ENCODE measurements around the gene PIP4K2A. TPM values are rescaled to one million over a fixed set of nuclear protein-coding genes. Genes with fewer than 3 reads are reported as not detected.
A peak's percentile ranks its signal among the peaks of the same experiment; 100 is the strongest.

Gene PIP4K2A
- total and polyA plus RNA-seq, 2 experiments from 2014 or later = 39.9 to 40.1 TPM

- no peak overlapping the region for H2AFZ ChIP-seq
- ATAC-seq (peak; percentile 17; the same call in 1 of the 3 replicates), DNase-seq (ENCODE audit: low spot score) (no peak)
- H3K79me2 ChIP-seq (replicated peaks; ENCODE audit: insufficient read depth) = peaks cover 100% of the 10 kb centered on the region
- H4K20me1 ChIP-seq (replicated peaks; ENCODE audit: insufficient read depth) = peaks cover 3% of the 10 kb centered on the region; the same call in 1 of the 2 replicates
- Mint-ChIP-seq H3K4me3 (no peak overlapping the region), H3K9me3 (no peaks in the 10 kb centered on the region), H3K4me1 (peaks cover 56% of the 10 kb centered on the region), H3K36me3 (ENCODE audit: low read depth) (peaks cover 10% of the 10 kb centered on the region), H3K27ac (no peak overlapping the region), H3K27me3 (ENCODE audit: insufficient read depth, low read depth, poor library complexity) (peaks cover 5% of the 10 kb centered on the region)
- TF ChIP-seq NANOG (IDR thresholded peaks at IDR 0.05; ENCODE audit: borderline replicate concordance) = no peak
- TF ChIP-seq REST (IDR thresholded peaks at IDR 0.05; ENCODE audit: unreplicated experiment) = no peak
- TF ChIP-seq ZNF462 (CRISPR knock-in tag; IDR thresholded peaks at IDR 0.05) = no peak
- no peak for TF ChIP-seq ZNF331 (CRISPR knock-in tag; IDR thresholded peaks at IDR 0.05; ENCODE audit: low read depth)
- TF ChIP-seq ZNF114 (CRISPR knock-in tag; IDR thresholded peaks at IDR 0.05) = no peak
- no peak for TF ChIP-seq STAT1 (IDR thresholded peaks at IDR 0.05; ENCODE audit: unreplicated experiment)
- no peak for TF ChIP-seq EZH2phosphoT487 (IDR thresholded peaks at IDR 0.05; ENCODE audit: unreplicated experiment)
- TF ChIP-seq CREB1 (CRISPR knock-in tag; IDR thresholded peaks at IDR 0.05; ENCODE audit: low read depth) = no peak
- TF ChIP-seq JUNB (IDR thresholded peaks at IDR 0.05; ENCODE audit: unreplicated experiment) = no peak
- TF ChIP-seq ETS1 (IDR thresholded peaks at IDR 0.05) = no peak
- TF ChIP-seq EZH2 (IDR thresholded peaks at IDR 0.05; ENCODE audit: low read depth, unreplicated experiment) = no peak
- TF ChIP-seq POLR2AphosphoS5 (IDR thresholded peaks at IDR 0.05; ENCODE audit: low read depth) = no peak
- TF ChIP-seq CTCF (conservative IDR thresholded peaks at IDR 0.05; ENCODE audit: low read depth in 2 of 2) = no peak
- no peak overlapping the region for H3K27ac ChIP-seq (ENCODE audit: low read depth)
- no peaks in the 10 kb centered on the region for H3K27me3 ChIP-seq (ENCODE audit: insufficient read depth)
- H3K9me2 ChIP-seq (ENCODE audit: insufficient read depth) = peaks cover 8% of the 10 kb centered on the region; the same call in 1 of the 2 replicates
- H3K36me3 ChIP-seq (ENCODE audit: insufficient read depth) = no peaks in the 10 kb centered on the region
- no peaks in the 10 kb centered on the region for H3F3A ChIP-seq (replicated peaks; ENCODE audit: low read depth)
- H3K4me3 ChIP-seq = no peak overlapping the region
- peak overlapping the region; percentile 59 for H3K4me2 ChIP-seq
- peaks cover 46% of the 10 kb centered on the region for H3K4me1 ChIP-seq (ENCODE audit: insufficient read depth)
Measured at GRCh38 chr10:22700489-22700888, 13.9 kb downstream of the PIP4K2A start.
